NCI-H345 treated with DMSO at 0.1 percent for 48 hours (cell line): ENCODE data around the gene TRERF1.
"Not testable (repeated sequence)": the region's sequence is repeated elsewhere in the genome, so short reads cannot be mapped to it uniquely, and the experiment has no call there.

Source experiments
- DNase-seq: peaks from one replicate; lab custom pipeline; 2025; ENCODE audit not compliant: unreplicated experiment; lab: John Stamatoyannopoulos, UW

Gene TRERF1

DNA sequence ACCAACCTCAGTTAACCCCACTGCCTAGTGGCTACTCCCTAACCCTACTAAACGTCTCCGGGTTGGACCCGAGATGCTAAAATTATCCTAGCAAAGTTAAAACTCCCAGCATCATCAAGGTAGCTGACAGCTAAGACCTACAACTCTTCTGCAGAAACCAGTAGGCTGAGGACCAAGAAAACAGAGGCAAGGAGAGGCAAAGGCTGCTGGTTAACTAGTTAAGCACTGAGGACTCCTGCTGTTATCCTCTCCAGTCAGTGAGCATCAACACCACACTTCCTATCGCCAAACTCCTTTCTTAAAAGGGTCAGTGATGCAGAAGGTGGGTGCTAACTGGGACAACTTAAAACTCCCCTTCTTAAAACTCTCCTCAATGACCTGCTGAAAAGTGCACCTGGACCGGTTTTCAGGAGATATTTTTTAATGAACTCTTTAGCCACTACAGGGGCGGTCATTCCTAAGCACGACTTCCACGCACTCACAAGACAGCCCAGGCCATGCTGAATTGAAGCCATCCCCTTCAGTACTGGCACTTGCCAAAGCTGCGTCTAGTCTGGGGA, 1.7 kb downstream of the TRERF1 start:
- no peak for DNase-seq

DNA sequence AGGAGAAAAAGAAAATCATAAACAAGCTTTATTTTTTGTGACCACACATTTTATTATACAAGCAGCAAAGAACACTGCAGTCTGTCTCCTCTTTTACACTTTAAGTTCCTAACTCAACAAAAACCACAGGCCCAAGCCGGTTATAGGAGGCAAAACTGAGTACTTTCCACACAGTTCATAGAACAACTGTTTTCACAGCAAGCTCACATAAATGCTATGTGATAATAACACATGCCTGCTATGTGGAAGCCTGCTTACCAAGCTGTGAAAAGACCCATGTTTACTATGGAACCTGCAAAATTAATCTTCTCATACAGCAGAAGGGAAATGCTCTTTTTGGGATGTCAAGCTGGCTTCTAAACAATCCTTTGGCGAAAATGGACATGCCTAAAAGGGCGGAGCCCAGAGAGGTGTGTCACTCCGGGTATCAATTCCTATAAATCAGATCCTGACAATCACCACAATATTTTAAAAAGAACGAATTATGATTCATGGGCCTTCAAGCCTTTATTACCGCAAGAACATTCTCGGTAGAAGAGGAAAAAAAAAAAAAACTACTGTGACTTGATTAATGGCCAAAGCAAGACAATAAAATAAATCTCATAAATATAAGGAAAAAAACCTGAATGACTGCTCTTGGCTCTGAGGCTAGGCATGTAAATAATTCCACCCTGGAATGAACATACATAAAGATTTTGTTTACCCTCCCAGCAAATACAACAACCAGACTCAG, 2.6 kb downstream of the TRERF1 start:
- no peak for DNase-seq

GRCh38 chr6:42448391-42448790, 3.3 kb downstream of the TRERF1 start:
- DNase-seq = no peak

GRCh38 chr6:42446996-42447395, 4.7 kb downstream of the TRERF1 start:
- DNase-seq = no peak

- no peak for DNase-seq
These were observed 5.4 kb downstream of the TRERF1 start for GRCh38 chr6:42446370-42446769.

DNA sequence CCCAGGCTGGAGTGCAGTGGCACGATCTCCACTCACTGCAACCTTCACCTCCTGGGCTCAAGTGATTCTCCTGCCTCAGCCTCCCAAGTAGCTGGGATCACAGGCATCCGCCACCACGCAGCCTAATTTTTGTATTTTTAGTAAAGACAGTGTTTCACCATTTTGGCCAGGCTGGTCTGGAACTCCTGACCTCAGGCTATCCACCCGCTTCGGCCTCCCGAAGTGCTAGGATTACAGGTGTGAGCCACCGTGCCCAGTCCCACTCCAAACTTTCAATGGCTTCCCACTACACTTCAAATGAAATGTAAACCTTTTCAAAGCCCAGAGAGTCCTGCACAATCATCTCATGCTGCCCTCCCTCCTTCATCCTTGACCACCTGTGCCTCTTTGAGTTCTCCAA, 5.8 kb downstream of the TRERF1 start:
- DNase-seq = not testable (repeated sequence)

DNA sequence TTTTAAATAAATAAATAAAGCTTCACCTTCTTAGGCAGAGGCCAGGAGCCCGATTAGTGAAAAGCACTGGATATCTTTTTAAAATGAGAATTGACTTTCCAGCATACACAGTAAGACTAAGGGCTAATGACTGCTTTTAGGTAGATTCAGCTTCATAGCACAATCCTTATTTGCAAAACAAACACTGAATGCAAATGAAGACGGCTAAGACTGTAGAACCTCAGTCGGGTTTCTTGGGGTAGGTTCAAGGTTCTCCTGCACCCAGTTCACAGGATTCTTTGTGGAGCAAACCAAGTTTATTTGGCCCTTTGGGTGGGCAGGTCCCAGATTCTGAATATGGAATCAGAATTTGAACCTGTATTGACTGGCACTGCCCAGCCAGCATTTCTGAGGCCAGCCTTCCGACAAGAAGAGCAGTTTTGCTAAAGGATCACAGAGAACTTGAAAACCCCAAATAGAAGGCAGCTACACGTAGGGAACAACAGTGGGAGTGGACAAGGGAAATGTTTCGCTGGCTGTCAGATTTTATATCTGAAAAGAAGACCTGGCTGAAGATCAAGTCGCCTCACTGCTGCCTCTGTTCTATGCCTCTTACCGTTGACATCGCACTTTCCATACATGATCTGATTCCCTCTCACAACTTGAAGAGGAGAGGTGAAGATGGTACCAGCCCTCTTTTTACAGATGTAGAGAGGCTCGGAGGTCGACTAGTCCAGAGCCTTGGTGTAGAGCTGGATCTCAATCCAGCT, 8.2 kb downstream of the TRERF1 start:
- no peak for DNase-seq

- no peak for DNase-seq
These were observed 10.0 kb downstream of the TRERF1 start for GRCh38 chr6:42441697-42442081.

GRCh38 chr6:42440778-42441696, 10.7 kb downstream of the TRERF1 start:
- DNase-seq = no peak

DNA sequence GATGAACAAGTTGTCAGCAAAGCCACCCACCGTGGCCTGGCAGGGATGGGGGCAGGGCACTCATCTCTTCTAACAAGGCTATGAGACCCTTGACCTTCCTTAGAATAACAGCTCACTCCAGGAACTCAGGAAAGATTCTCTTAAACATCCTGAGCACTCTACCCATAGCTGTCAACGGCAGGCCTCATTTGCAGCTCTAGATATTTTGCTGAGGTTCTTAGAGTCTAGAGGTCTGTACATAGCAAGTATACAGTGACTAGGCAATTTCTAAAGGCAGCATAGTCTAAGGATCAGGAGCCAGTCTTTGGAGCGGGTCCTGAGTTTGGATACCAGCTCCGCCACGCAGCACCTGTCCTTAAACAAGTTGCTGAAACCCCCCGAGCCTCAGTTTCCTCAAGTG, 11.7 kb downstream of the TRERF1 start:
- DNase-seq = no peak

GRCh38 chr6:42436825-42437224, 14.9 kb downstream of the TRERF1 start:
- no peak for DNase-seq

GRCh38 chr6:42434237-42434636, 17.5 kb downstream of the TRERF1 start:
- no peak for DNase-seq

DNA sequence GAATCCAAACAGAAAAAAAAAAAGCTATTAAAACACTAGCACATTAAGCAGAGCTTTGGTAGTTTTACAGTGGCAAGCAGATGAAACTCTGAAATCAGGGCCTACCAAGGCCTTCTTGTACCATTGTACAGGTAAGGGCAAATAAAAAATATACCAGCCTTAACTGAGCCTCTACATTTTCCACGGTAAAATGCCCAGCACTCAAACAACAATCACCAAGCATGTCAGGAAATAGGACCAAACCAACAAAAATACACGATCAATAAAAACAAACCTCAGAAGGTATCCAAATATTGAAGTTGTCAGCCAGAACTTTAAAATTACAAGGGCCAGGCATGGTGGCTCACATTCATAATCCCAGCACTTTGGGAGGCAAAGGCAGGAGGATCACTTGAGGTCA, 18.3 kb downstream of the TRERF1 start:
- DNase-seq = no peak

- no peak for DNase-seq
These were observed 19.8 kb downstream of the TRERF1 start for GRCh38 chr6:42431877-42432276.

- DNase-seq = no peak
These were observed 20.4 kb downstream of the TRERF1 start for GRCh38 chr6:42431356-42431755.

DNA sequence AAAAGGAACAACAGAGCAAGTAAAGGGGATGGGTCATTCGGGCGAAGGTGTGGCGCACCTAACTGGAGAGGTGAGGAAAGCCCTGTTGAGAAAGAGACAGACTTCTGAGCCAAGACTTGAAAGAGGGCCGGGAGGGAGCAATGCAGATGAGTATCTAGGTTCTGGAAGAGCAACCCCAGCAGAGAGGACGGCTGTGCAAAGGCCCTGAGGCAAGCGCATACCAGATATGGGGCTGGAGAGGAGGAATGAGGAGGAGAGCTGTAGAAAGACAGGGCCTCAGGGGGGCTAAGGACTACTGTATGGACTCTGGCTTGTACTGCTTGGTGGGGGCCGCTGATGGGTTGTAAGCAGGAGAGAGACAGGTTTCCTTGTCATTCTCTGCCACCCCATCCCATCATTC, 21.9 kb downstream of the TRERF1 start:
- DNase-seq = no peak

GRCh38 chr6:42429042-42429585, 22.6 kb downstream of the TRERF1 start:
- DNase-seq = no peak

DNA sequence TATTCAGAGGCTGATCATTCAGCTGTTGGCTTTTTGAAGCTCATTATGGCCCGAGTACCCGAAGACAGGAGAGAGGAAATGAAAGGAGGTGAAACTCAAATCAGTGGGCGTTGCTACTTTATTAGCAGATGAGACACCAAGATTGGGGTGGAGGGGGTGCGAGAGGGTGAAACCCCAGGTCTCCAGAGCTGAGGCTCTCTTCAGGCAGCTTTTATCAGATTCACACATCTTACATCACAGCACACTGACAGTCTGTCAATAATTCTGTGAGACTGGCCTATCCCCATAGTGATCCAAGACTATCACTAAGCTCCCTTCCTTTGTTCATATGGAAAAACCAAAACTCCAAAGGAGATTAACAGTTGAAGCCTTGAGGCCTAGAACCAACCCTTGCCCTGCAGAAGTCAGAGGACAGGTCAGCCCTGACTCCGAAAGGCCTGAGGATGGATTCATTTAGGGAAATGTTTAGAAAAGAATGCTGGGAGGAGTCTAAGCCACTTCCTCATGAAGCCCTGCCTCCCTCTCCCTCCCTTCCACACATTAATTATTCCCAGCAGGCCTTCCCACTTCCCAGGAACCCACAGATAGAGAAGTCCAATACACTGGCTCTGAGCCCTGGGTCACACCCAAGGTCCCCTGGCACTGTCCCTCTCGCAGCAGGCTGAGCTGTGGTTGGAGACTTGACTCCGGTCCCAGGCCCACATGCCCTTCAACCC, 23.2 kb downstream of the TRERF1 start:
- DNase-seq = no peak

GRCh38 chr6:42427871-42428270, 23.9 kb downstream of the TRERF1 start:
- DNase-seq = no peak

DNA sequence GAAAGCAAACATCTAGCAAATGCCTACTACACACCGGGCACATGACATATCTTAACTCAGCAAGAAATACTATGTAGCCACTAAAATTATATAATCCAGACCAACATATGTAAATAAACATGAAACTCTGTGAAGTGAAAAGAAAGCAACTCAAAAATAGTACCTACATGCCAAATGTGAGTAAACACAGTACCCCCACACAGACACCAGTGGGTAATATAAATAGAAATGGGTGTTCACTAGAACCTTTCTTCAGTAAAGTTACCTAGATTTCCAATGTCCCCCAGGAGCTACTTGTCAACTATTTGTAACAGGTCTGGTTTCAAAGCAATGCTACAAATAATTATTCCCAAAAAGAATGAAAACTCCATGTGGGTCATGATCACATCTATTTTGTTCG, 25.5 kb downstream of the TRERF1 start:
- DNase-seq = no peak
